ENCODE data around the gene U2AF1L4. TPM values are rescaled to one million over a fixed set of nuclear protein-coding genes. Genes with fewer than 3 reads are reported as not detected.

The U2AF1L4 gene
- total and polyA plus RNA-seq, 2 donors (not counting 1 experiment from before 2014, with no cell fraction given) = 62.1 to 89.7 TPM

GRCh38 chr19:35783469-35784434 is 38.5 kb upstream of the U2AF1L4 start:
- no peak overlapping the region for H3K4me3 ChIP-seq (ENCODE audit: control extremely low read depth in 1 of 5, extremely low read depth in 1 of 5, insufficient read depth in 1 of 5, low read depth in 2 of 5, low read length in 4 of 5)
- Mint-ChIP-seq H3K9me3 (ENCODE audit: insufficient read depth) (no peaks in the 10 kb centered on the region), H3K4me1 (no peaks in the 10 kb centered on the region), H3K27ac (no peak overlapping the region), H3K4me3 (no peak overlapping the region), H3K27me3 (no peaks in the 10 kb centered on the region)
- no peaks in the 10 kb centered on the region for H3K9me3 ChIP-seq (ENCODE audit: control extremely low read depth in 1 of 3, control insufficient read depth in 2 of 3, insufficient read depth in 1 of 3, low read length in 2 of 3)
- H3K79me2 ChIP-seq (ENCODE audit: control insufficient read depth, insufficient read depth, low read length) = no peaks in the 10 kb centered on the region
- H3K4me2 ChIP-seq (replicated peaks; ENCODE audit: low read depth, low read length, poor library complexity, severe bottlenecking) = no peak overlapping the region
- H2AFZ ChIP-seq (ENCODE audit: insufficient read depth, low read depth, low read length, poor library complexity, severe bottlenecking) = no peak overlapping the region
- intact Hi-C loops (cut with micrococcal nuclease) = no loop called here
- ATAC-seq (ENCODE audit: low read depth) (no peak), DNase-seq (no peak)
- no peaks in the 10 kb centered on the region for H4K20me1 ChIP-seq (ENCODE audit: control insufficient read depth, insufficient read depth, low read length, poor library complexity, severe bottlenecking)
- TF ChIP-seq CTCF (IDR thresholded peaks at IDR 0.05) = no peak
- POLR2A ChIA-PET = interaction anchor here (0.6 kb wide), 1 partner anchor 293 kb away, joined by 9 read pairs; no protein-coding TSS in a partner anchor
- no peaks in the 10 kb centered on the region for H3K4me1 ChIP-seq (ENCODE audit: control insufficient read depth in 2 of 2, insufficient read depth in 2 of 2, low read length in 2 of 2)
- no peak overlapping the region for H3K9ac ChIP-seq (ENCODE audit: low read length)
- 94% methylated on average over 22 of the region's 28 CpGs for WGBS (ENCODE audit: insufficient coverage)
- no peaks in the 10 kb centered on the region for H3K27me3 ChIP-seq (replicated peaks in 1 of 4; ENCODE audit: control extremely low read depth in 1 of 4, control insufficient read depth in 3 of 4, insufficient read depth in 4 of 4, low read length in 3 of 4)
- H3K36me3 ChIP-seq (replicated peaks in 1 of 2; ENCODE audit: control extremely low read depth in 1 of 2, control insufficient read depth in 1 of 2, extremely low read depth in 1 of 2, insufficient read depth in 2 of 2, low read length in 1 of 2) = peaks cover 0 to 5% of the 10 kb centered on the region in 2 experiments
- no peak overlapping the region for H3K27ac ChIP-seq (ENCODE audit: low read length in 2 of 2)
- CTCF ChIA-PET = no interaction called here

- ChIA-PET CTCF (no interaction called here), POLR2A (no interaction called here)
- 99% methylated on average over 9 of the region's 12 CpGs for WGBS (ENCODE audit: insufficient coverage)
- Histone ChIP-seq H3K4me3 (ENCODE audit: control extremely low read depth in 1 of 5, extremely low read depth in 1 of 5, insufficient read depth in 1 of 5, low read depth in 2 of 5, low read length in 4 of 5) (no peak overlapping the region), H3K4me1 (ENCODE audit: control insufficient read depth in 2 of 2, insufficient read depth in 2 of 2, low read length in 2 of 2) (no peaks in the 10 kb centered on the region), H3K36me3 (replicated peaks in 1 of 2; ENCODE audit: control extremely low read depth in 1 of 2, control insufficient read depth in 1 of 2, extremely low read depth in 1 of 2, insufficient read depth in 2 of 2, low read length in 1 of 2) (peaks cover 0 to 5% of the 10 kb centered on the region in 2 experiments), H2AFZ (ENCODE audit: insufficient read depth, low read depth, low read length, poor library complexity, severe bottlenecking) (no peak overlapping the region), H4K20me1 (ENCODE audit: control insufficient read depth, insufficient read depth, low read length, poor library complexity, severe bottlenecking) (no peaks in the 10 kb centered on the region), H3K4me2 (replicated peaks; ENCODE audit: low read depth, low read length, poor library complexity, severe bottlenecking) (no peak overlapping the region), H3K9ac (ENCODE audit: low read length) (no peak overlapping the region), H3K27me3 (replicated peaks in 1 of 4; ENCODE audit: control extremely low read depth in 1 of 4, control insufficient read depth in 3 of 4, insufficient read depth in 4 of 4, low read length in 3 of 4) (no peaks in the 10 kb centered on the region), H3K79me2 (ENCODE audit: control insufficient read depth, insufficient read depth, low read length) (no peaks in the 10 kb centered on the region), H3K9me3 (ENCODE audit: control extremely low read depth in 1 of 3, control insufficient read depth in 2 of 3, insufficient read depth in 1 of 3, low read length in 2 of 3) (no peaks in the 10 kb centered on the region), H3K27ac (ENCODE audit: low read length in 2 of 2) (no peak overlapping the region)
- Mint-ChIP-seq H3K27me3 (no peaks in the 10 kb centered on the region), H3K9me3 (ENCODE audit: insufficient read depth) (no peaks in the 10 kb centered on the region), H3K27ac (no peak overlapping the region), H3K4me3 (no peak overlapping the region), H3K4me1 (no peaks in the 10 kb centered on the region)
- TF ChIP-seq CTCF (IDR thresholded peaks at IDR 0.05) (no peak), EZH2 (IDR thresholded peaks at IDR 0.05; ENCODE audit: borderline replicate concordance, insufficient read depth, low read depth, low read length, poor library complexity, severe bottlenecking) (no peak)
- intact Hi-C loops (cut with micrococcal nuclease) = no loop called here
- DNase-seq (no peak), ATAC-seq (ENCODE audit: low read depth) (no peak)
Observed at GRCh38 chr19:35782589-35782988, 37.4 kb upstream of the U2AF1L4 start.
